SK-N-SH treated with all-trans-retinoic acid at 6 μM for 48 hours (cell line): ENCODE results near the gene RSBN1.

Experiments used
- BACH2 ChIP-seq: fragments of 250-450 bp; sonication (Bioruptor Pico); IDR thresholded peaks from 2 replicates; pipeline ENCODE4 v1.9.0; 2021; ENCODE audit warnings: mild to moderate bottlenecking, borderline replicate concordance
- POU6F1 ChIP-seq: fragments of 250-450 bp; sonication (Bioruptor Pico); IDR thresholded peaks from 2 replicates; pipeline ENCODE4 v1.8.0; 2021; ENCODE audit warnings: low read depth, mild to moderate bottlenecking, moderate library complexity, borderline replicate concordance
- RARB ChIP-seq: fragments of 250-450 bp; sonication (Bioruptor Pico); IDR thresholded peaks from 2 replicates; pipeline ENCODE4 v1.8.0; 2021; ENCODE audit warnings: mild to moderate bottlenecking, moderate library complexity
- ZFP3 ChIP-seq: fragments of 250-450 bp; sonication (Bioruptor Pico); IDR thresholded peaks from 2 replicates; pipeline ENCODE4 v1.5.0; 2020; ENCODE audit warnings: mild to moderate bottlenecking, moderate library complexity
- ZNF565 ChIP-seq: fragments of 450-650 bp; formaldehyde crosslinking; conservative IDR thresholded peaks from 2 replicates; pipeline ENCODE4 v1.5.0; 2020; ENCODE audit warnings: low read depth, mild to moderate bottlenecking, moderate library complexity
- ZNF8 ChIP-seq: fragments of 450-650 bp; formaldehyde crosslinking; IDR thresholded peaks from 2 replicates; pipeline ENCODE4 v1.5.0; 2020; ENCODE audit warnings: mild to moderate bottlenecking, moderate library complexity

GRCh38 chr1:113761937-113762336 lies 50.3 kb downstream of the RSBN1 start:
- TF ChIP-seq ZFP3 (CRISPR knock-in tag) (no peak), ZNF8 (CRISPR knock-in tag) (no peak), ZNF565 (CRISPR knock-in tag) (no peak), RARB (no peak), POU6F1 (CRISPR knock-in tag) (no peak), BACH2 (CRISPR knock-in tag) (no peak)
